Measurements from ENCODE around the gene TRMT2B.
"Not testable (repeated sequence)": the region's sequence is repeated elsewhere in the genome, so short reads cannot be mapped to it uniquely, and the experiment has no call there.

The TRMT2B gene

DNA sequence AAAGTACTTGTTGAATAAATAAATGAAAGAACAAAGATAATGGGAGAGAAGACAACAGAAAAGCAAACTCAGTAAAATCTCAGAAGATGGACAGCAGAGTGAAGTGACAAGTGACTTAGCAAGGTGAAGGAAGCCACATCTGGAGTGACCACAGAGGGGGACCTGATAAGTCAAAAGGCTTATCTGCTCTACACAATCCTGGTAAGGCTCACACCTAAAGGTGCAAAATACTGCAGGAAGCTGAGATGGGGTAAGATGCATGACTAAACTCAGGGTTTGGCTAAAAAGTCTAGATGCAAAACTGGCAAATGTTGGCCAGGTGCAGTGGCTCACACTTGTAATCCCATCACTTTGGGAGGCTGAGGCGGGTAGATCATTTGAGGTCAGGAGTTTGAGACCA, 22.2 kb downstream of the TRMT2B start:
- no peak overlapping the region for H3K27ac ChIP-seq
- TF ChIP-seq, protein P1, sequence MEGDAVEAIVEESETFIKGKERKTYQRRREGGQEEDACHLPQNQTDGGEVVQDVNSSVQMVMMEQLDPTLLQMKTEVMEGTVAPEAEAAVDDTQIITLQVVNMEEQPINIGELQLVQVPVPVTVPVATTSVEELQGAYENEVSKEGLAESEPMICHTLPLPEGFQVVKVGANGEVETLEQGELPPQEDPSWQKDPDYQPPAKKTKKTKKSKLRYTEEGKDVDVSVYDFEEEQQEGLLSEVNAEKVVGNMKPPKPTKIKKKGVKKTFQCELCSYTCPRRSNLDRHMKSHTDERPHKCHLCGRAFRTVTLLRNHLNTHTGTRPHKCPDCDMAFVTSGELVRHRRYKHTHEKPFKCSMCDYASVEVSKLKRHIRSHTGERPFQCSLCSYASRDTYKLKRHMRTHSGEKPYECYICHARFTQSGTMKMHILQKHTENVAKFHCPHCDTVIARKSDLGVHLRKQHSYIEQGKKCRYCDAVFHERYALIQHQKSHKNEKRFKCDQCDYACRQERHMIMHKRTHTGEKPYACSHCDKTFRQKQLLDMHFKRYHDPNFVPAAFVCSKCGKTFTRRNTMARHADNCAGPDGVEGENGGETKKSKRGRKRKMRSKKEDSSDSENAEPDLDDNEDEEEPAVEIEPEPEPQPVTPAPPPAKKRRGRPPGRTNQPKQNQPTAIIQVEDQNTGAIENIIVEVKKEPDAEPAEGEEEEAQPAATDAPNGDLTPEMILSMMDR (conservative IDR thresholded peaks at IDR 0.05), result no peak

DNA sequence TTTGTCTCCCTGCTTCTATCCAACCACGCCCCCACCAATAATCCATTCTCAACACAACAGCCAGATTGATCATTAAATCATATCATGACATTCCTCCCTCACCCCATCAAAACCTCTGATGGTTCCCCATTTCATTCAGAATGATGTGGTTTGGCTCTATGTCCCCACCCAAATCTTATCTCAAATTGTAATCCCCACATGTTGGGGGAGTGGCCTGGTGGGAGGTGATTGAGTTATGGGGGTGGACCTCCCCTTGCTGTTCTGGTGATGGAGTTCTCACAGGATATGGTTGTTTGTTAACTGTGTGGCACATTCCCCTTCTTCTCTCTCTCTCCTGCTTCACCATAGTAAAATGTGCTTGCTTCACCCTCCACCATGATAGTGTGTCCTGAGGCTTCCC, 23.3 kb downstream of the TRMT2B start:
- TF ChIP-seq, protein P1 (conservative IDR thresholded peaks at IDR 0.05), result no peak

GRCh38 chrX:101025126-101025525, 26.8 kb downstream of the TRMT2B start:
- TF ChIP-seq, protein P1 (conservative IDR thresholded peaks at IDR 0.05), result no peak
- no peak overlapping the region for H3K27ac ChIP-seq

More for the DNA sequence above, 23.3 kb downstream of the TRMT2B start:
- no peak overlapping the region for H3K27ac ChIP-seq

- TF ChIP-seq, protein P1 (conservative IDR thresholded peaks at IDR 0.05), result no peak
Observed at GRCh38 chrX:101022020-101022419, 29.9 kb downstream of the TRMT2B start.

DNA sequence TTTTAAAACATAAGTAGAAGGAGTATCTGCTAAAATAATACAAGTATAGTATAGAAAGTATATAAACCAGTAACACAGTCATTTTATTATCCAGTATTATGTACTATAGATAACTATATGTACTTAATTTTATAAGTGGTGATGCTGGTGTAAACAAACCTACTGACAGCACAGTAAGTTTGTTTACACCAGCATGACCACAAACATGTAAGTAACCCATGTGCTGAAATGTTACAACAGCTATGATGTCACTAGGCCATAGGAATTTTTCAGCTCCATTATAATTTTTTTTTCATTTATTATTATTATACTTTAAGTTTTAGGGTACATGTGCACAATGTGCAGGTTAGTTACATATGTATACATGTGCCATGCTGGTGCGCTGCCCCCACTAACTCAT, 39.9 kb downstream of the TRMT2B start:
- H3K27ac ChIP-seq, result not testable (repeated sequence)

More at GRCh38 chrX:101022020-101022419, 29.9 kb downstream of the TRMT2B start:
- H3K27ac ChIP-seq, result no peak overlapping the region

GRCh38 chrX:101009090-101009489, 42.8 kb downstream of the TRMT2B start:
- TF ChIP-seq, protein P1 (conservative IDR thresholded peaks at IDR 0.05), result no peak
- no peak overlapping the region for H3K27ac ChIP-seq

DNA sequence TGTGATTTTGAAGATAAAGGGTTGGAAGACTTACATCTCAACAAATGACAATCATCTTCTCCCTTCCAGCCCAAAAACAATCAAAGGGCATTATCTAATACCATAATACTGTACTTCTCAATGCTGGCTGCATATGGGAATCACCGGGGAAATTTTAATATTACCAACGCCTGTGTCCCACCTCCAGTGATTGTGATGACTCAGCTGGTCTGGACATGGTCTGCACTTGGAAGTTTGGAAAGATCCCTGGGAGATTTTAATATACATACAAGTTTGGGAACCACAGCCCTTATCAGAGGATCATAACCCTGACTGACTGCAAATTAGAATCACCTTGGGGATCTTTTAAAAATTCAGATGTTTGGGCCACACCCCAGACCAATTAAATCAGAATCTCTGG, 52.5 kb downstream of the TRMT2B start:
- H3K27ac ChIP-seq, result no peak overlapping the region
- TF ChIP-seq, protein P1 (conservative IDR thresholded peaks at IDR 0.05), result no peak

DNA sequence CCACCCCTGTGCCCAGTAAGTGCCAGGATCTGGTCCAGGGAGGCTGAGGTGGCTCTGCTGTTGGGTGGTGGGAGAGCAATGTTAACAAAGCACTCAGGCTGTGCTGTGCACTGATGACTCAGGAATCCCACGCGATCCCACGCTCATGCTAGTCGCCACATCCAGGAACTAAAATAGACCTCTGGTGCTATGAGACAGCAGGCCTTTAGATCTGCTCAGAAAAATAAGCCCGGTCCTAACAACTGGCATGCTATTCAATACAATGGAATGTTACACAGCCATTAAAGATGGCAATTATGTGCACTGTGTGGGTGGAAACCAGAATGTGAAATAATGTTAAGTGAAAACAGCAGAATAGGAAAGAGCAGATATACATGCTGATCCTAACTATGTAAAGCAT, 56.4 kb downstream of the TRMT2B start:
- TF ChIP-seq, protein P1 (conservative IDR thresholded peaks at IDR 0.05), result no peak
- H3K27ac ChIP-seq, result no peak overlapping the region
